HepG2 (cell line): ENCODE measurements around the gene GAN. TPM values are rescaled to one million over a fixed set of nuclear protein-coding genes. Genes with fewer than 3 reads are reported as not detected.
A peak's percentile ranks its signal among the peaks of the same experiment; 100 is the strongest.

ENCODE experiments used
- ATF5 ChIP-seq: sonication (generic); formaldehyde crosslinking; IDR thresholded peaks from 2 replicates; pipeline ENCODE4 v1.4.0; 2020; ENCODE audit warnings: mild to moderate bottlenecking, low read depth, missing genetic modification reagents
- LBX2 ChIP-seq: sonication (generic); formaldehyde crosslinking; IDR thresholded peaks from 2 replicates; pipeline ENCODE4 v1.5.0; 2020; ENCODE audit warnings: missing genetic modification reagents, mild to moderate bottlenecking, borderline replicate concordance
- NFRKB ChIP-seq: fragments of 450-650 bp; IDR thresholded peaks from 2 replicates; pipeline ENCODE4 v1.6.1; 2017
- RNF219 ChIP-seq: sonication (generic); formaldehyde crosslinking; IDR thresholded peaks from 2 replicates; pipeline ENCODE4 v1.5.0; 2020; ENCODE audit warnings: mild to moderate bottlenecking, missing genetic modification reagents
- TARDBP ChIP-seq: sonication (generic); formaldehyde crosslinking; IDR thresholded peaks from 2 replicates; pipeline ENCODE4 v1.8.0; 2022; ENCODE audit warnings: mild to moderate bottlenecking, missing genetic modification reagents
- TFDP2 ChIP-seq: sonication (generic); formaldehyde crosslinking; IDR thresholded peaks from 2 replicates; pipeline ENCODE4 v1.4.0; 2020; ENCODE audit warnings: missing genetic modification reagents
- ZNF205 ChIP-seq: IDR thresholded peaks from 2 replicates; pipeline ENCODE4 v1.6.1; 2018; ENCODE audit warnings: missing biosample characterization, missing genetic modification reagents
- ZNF367 ChIP-seq: sonication (generic); formaldehyde crosslinking; IDR thresholded peaks from 2 replicates; pipeline ENCODE4 v1.4.0; 2020; ENCODE audit warnings: missing genetic modification reagents, borderline replicate concordance
- ZNF468 ChIP-seq: sonication (generic); formaldehyde crosslinking; IDR thresholded peaks from 2 replicates; pipeline ENCODE4 v1.8.0; 2022; ENCODE audit warnings: mild to moderate bottlenecking, moderate library complexity, missing genetic modification reagents
- ZNF615 ChIP-seq: sonication (generic); formaldehyde crosslinking; IDR thresholded peaks from 2 replicates; pipeline ENCODE4 v1.5.0; 2020; ENCODE audit warnings: mild to moderate bottlenecking, missing genetic modification reagents, borderline replicate concordance
- ZNF704 ChIP-seq: sonication (generic); formaldehyde crosslinking; IDR thresholded peaks from 2 replicates; pipeline ENCODE4 v1.8.1; 2023; ENCODE audit warnings: mild to moderate bottlenecking, inconsistent platforms, moderate library complexity, missing genetic modification reagents, borderline replicate concordance
- ZNF737 ChIP-seq: sonication (generic); formaldehyde crosslinking; IDR thresholded peaks from 2 replicates; pipeline ENCODE4 v1.5.0; 2020; ENCODE audit warnings: missing genetic modification reagents, mild to moderate bottlenecking, borderline replicate concordance
- polyA plus RNA-seq, 8 experiments: library from polyadenylated mRNA; depleted of rRNA in 3 of 8; stranded (reverse) in 7 of 8; unstranded in 1 of 8; fragments of >200 nt; fragmentation: Illumina TruSeq in 4 of 8; extraction: Trizol in 4 of 8; gene quantifications; 2 replicates each; pipeline versions ENCODE4 v1.2.1 to v1.2.3, GENCODE V29; 2011 to 2016; ENCODE audit warnings: low read depth in 4 of 8, missing spikeins in 1 of 8, mixed read lengths in 1 of 8; ENCODE audit not compliant: insufficient read depth in 1 of 8
- total RNA-seq, 5 experiments: library from RNA; depleted of rRNA; stranded (reverse); fragments of >200 nt; fragmentation: Illumina TruSeq; extraction: Trizol; gene quantifications; 2 replicates each; pipeline ENCODE4 v1.2.3, GENCODE V29; 2016; ENCODE audit warnings: low read depth in 1 of 5
- TF ChIP-seq, protein P1 (sequence below): sonication (generic); formaldehyde crosslinking; IDR thresholded peaks from 2 replicates; pipeline ENCODE4 v1.4.0; 2020; ENCODE audit warnings: missing genetic modification reagents, borderline replicate concordance
- TF ChIP-seq, protein P2 (sequence below): sonication (generic); formaldehyde crosslinking; IDR thresholded peaks from 2 replicates; pipeline ENCODE4 v1.4.0; 2020; ENCODE audit warnings: mild to moderate bottlenecking, missing genetic modification reagents
- TF ChIP-seq, protein P3 (sequence below): sonication (generic); formaldehyde crosslinking; IDR thresholded peaks from 2 replicates; pipeline ENCODE4 v1.4.0; 2020; ENCODE audit warnings: mild to moderate bottlenecking, missing genetic modification reagents, borderline replicate concordance

The GAN gene
- total and polyA plus RNA-seq, 2 of the 13 experiments (the other 11 are each of a cell fraction or from before 2014, with no cell fraction given) = 4.3 to 11.0 TPM

DNA sequence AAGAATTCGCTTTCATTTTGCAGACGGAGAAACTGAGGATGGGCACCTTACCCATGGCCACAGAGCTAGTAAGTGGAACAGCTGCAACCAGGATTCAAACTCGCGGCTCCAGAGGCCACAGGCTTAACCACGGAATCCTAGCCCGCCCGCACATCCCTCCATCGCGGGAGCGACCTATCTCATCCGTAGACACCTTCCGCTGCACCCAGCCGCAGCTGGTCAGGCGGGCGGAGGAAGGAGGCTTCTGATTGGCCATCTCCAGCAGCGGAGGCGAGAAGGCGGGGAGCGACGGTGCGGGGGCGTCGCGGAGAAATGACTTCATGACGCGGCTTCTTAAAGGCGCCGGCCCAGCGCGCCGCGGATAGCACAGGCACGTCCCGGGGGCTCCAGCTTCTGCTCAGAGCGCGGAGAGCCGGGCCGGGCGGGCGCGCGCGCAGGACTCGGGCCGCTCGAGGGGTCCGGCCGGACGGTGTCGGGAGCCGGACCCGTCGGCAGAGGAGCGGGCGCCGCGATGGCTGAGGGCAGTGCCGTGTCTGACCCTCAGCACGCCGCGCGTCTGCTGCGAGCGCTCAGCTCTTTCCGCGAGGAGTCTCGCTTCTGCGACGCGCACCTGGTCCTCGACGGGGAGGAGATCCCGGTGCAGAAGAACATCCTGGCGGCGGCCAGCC, at the start of gene GAN (continued):
- TF ChIP-seq, protein P1, sequence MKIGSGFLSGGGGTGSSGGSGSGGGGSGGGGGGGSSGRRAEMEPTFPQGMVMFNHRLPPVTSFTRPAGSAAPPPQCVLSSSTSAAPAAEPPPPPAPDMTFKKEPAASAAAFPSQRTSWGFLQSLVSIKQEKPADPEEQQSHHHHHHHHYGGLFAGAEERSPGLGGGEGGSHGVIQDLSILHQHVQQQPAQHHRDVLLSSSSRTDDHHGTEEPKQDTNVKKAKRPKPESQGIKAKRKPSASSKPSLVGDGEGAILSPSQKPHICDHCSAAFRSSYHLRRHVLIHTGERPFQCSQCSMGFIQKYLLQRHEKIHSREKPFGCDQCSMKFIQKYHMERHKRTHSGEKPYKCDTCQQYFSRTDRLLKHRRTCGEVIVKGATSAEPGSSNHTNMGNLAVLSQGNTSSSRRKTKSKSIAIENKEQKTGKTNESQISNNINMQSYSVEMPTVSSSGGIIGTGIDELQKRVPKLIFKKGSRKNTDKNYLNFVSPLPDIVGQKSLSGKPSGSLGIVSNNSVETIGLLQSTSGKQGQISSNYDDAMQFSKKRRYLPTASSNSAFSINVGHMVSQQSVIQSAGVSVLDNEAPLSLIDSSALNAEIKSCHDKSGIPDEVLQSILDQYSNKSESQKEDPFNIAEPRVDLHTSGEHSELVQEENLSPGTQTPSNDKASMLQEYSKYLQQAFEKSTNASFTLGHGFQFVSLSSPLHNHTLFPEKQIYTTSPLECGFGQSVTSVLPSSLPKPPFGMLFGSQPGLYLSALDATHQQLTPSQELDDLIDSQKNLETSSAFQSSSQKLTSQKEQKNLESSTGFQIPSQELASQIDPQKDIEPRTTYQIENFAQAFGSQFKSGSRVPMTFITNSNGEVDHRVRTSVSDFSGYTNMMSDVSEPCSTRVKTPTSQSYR = 0 out of 2 replicates have a peak, but pooled peaks have one; percentile 14
- no peak for TF ChIP-seq NFRKB
- no peak for TF ChIP-seq ZNF367 (CRISPR knock-in tag)
- TF ChIP-seq TARDBP (CRISPR knock-in tag) = peak; percentile 89; the same call in 1 of the 2 replicates
- TF ChIP-seq ZNF737 (CRISPR knock-in tag) = no peak
- TF ChIP-seq ATF5 (CRISPR knock-in tag) = no peak
- TF ChIP-seq ZNF205 (CRISPR knock-in tag) = no peak
- TF ChIP-seq TFDP2 (CRISPR knock-in tag) = peak; percentile 87
- TF ChIP-seq ZNF615 (CRISPR knock-in tag) = no peak
- no peak for TF ChIP-seq RNF219 (CRISPR knock-in tag)
- TF ChIP-seq LBX2 (CRISPR knock-in tag) = 0 out of 2 replicates have a peak, but pooled peaks have one; percentile 45
- peak; percentile 72 for TF ChIP-seq ZNF704 (CRISPR knock-in tag)
- TF ChIP-seq ZNF468 (CRISPR knock-in tag) = no peak
- TF ChIP-seq, protein P2, sequence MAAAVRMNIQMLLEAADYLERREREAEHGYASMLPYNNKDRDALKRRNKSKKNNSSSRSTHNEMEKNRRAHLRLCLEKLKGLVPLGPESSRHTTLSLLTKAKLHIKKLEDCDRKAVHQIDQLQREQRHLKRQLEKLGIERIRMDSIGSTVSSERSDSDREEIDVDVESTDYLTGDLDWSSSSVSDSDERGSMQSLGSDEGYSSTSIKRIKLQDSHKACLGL (CRISPR knock-in tag) = peak; percentile 68
- TF ChIP-seq, protein P3, sequence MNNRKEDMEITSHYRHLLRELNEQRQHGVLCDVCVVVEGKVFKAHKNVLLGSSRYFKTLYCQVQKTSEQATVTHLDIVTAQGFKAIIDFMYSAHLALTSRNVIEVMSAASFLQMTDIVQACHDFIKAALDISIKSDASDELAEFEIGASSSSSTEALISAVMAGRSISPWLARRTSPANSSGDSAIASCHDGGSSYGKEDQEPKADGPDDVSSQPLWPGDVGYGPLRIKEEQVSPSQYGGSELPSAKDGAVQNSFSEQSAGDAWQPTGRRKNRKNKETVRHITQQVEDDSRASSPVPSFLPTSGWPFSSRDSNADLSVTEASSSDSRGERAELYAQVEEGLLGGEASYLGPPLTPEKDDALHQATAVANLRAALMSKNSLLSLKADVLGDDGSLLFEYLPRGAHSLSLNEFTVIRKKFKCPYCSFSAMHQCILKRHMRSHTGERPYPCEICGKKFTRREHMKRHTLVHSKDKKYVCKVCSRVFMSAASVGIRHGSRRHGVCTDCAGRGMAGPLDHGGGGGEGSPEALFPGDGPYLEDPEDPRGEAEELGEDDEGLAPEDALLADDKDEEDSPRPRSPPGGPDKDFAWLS (CRISPR knock-in tag) = no peak
